SK-N-SH (cell line): ENCODE results near the gene S100A5. TPM values are rescaled to one million over a fixed set of nuclear protein-coding genes. Genes with fewer than 3 reads are reported as not detected.

Source experiments
- CTCF ChIA-PET: fragments of 300-600, 350-600 bp; formaldehyde crosslinking; extraction: SDS; loops from one replicate; lab custom pipeline; 2021; lab: Yijun Ruan, JAX
- POLR2A ChIA-PET: fragments of 350-600 bp; sonication (Branson Sonifier 250); formaldehyde crosslinking; extraction: SDS; loops from one replicate; lab custom pipeline; 2020; ENCODE audit warnings: antibody characterized with exemption, inconsistent platforms; lab: Yijun Ruan, JAX
- DNase-seq: peaks from one replicate; pipeline ENCODE4 v3.0.0; 2012
- H2AFZ ChIP-seq: fragments of 200-600 bp; sonication (generic); 2 replicates; pipeline ENCODE4 v1.8.1; 2016; ENCODE audit warnings: antibody characterized with exemption, mild to moderate bottlenecking, low read depth
- H3F3A ChIP-seq: fragments of 200-600 bp; sonication (generic); replicated peaks from 2 replicates; pipeline ENCODE3; 2016; ENCODE audit warnings: antibody characterized with exemption, mild to moderate bottlenecking; ENCODE audit not compliant: insufficient read depth
- H3K27ac ChIP-seq, 2 experiments: fragments of 200-500 bp in 1 of 2; fragments of 200-600 bp in 1 of 2; sonication (Bioruptor generic) in 1 of 2; sonication (generic), shearing (Covaris generic) in 1 of 2; 2 replicates each; pipeline versions ENCODE4 v1.5.1 to v1.6.1; 2014 to 2016; ENCODE audit warnings: low read depth in 2 of 2, inconsistent platforms in 1 of 2, low read length in 1 of 2, mild to moderate bottlenecking in 1 of 2, mixed read lengths in 1 of 2
- H3K27me3 ChIP-seq: fragments of 200-600 bp; sonication (generic), shearing (Covaris generic); 2 replicates; pipeline ENCODE4 v1.6.1; 2016; ENCODE audit warnings: mixed run types; ENCODE audit not compliant: insufficient read depth
- H3K36me3 ChIP-seq, 2 experiments: fragments of 200-500 bp in 1 of 2; fragments of 200-600 bp in 1 of 2; sonication (Bioruptor generic) in 1 of 2; sonication (generic) in 1 of 2; replicated peaks in 1 of 2; 2 replicates each; pipeline versions ENCODE3 to v1.5.1; 2014 to 2016; ENCODE audit warnings: low read length in 1 of 2, mild to moderate bottlenecking in 1 of 2; ENCODE audit not compliant: insufficient read depth in 2 of 2, control insufficient read depth in 1 of 2
- H3K4me1 ChIP-seq, 2 experiments: fragments of 200-500 bp in 1 of 2; fragments of 200-600 bp in 1 of 2; sonication (Bioruptor generic) in 1 of 2; sonication (generic), shearing (Covaris generic) in 1 of 2; 2 replicates each; pipeline versions ENCODE4 v1.5.1 to v1.6.1; 2014 to 2016; ENCODE audit warnings: low read depth in 1 of 2, low read length in 1 of 2, mixed run types in 1 of 2; ENCODE audit not compliant: insufficient read depth in 2 of 2, control insufficient read depth in 1 of 2
- H3K4me2 ChIP-seq: fragments of 200-600 bp; sonication (generic), shearing (Covaris generic); 2 replicates; pipeline ENCODE4 v1.6.1; 2017; ENCODE audit warnings: mixed run types
- H3K4me3 ChIP-seq, 2 experiments: fragments of 200-500 bp in 1 of 2; fragments of 200-600 bp in 1 of 2; sonication (Bioruptor generic) in 1 of 2; sonication (generic), shearing (Covaris generic) in 1 of 2; 2 replicates each; pipeline versions ENCODE4 v1.5.1 to v1.8.1; 2014 to 2016; ENCODE audit warnings: low read depth in 2 of 2, inconsistent platforms in 1 of 2, low read length in 1 of 2, mild to moderate bottlenecking in 1 of 2, mixed read lengths in 1 of 2, moderate library complexity in 1 of 2
- H3K79me2 ChIP-seq: fragments of 200-600 bp; sonication (generic); 2 replicates; pipeline ENCODE4 v1.8.1; 2017; ENCODE audit warnings: mild to moderate bottlenecking; ENCODE audit not compliant: insufficient read depth
- H3K9ac ChIP-seq: fragments of 200-600 bp; sonication (generic); 2 replicates; pipeline ENCODE4 v1.6.1; 2017; ENCODE audit warnings: mixed run types
- H3K9me2 ChIP-seq: fragments of 200-600 bp; sonication (generic); 2 replicates; pipeline ENCODE4 v1.6.1; 2017; ENCODE audit warnings: mixed run types
- H3K9me3 ChIP-seq: fragments of 200-600 bp; sonication (generic); 2 replicates; pipeline ENCODE4 v1.6.1; 2017; ENCODE audit warnings: mixed run types, mild to moderate bottlenecking, moderate library complexity
- H4K20me1 ChIP-seq: fragments of 200-600 bp; sonication (generic); 2 replicates; pipeline ENCODE4 v1.6.1; 2017; ENCODE audit warnings: mild to moderate bottlenecking, mixed run types; ENCODE audit not compliant: insufficient read depth
- ELF1 ChIP-seq: IDR thresholded peaks from 2 replicates; pipeline ENCODE4 v1.4.0; 2012
- MXI1 ChIP-seq: IDR thresholded peaks from 2 replicates; pipeline ENCODE4 v1.6.1; 2012; ENCODE audit warnings: mild to moderate bottlenecking, low read depth, low read length, improper control_type of control experiment
- RFX5 ChIP-seq: IDR thresholded peaks from 2 replicates; pipeline ENCODE4 v1.6.1; 2012; ENCODE audit warnings: mild to moderate bottlenecking, improper control_type of control experiment, low read length
- WGBS: methylation state at CpG from one replicate; pipeline ENCODE4 v1.1.6; 2017; ENCODE audit warnings: low lambda C conversion rate; 5-methylcytosine and 5-hydroxymethylcytosine counted together
- polyA plus RNA-seq, 3 experiments: library from polyadenylated mRNA; depleted of rRNA; stranded (reverse); fragments of >200 nt; gene quantifications; 2 replicates each; pipeline ENCODE4 v1.2.3, GENCODE V29; 2012
- TF ChIP-seq, protein P1 (sequence below): fragments of 200-600 bp; sonication (generic); IDR thresholded peaks from 2 replicates; pipeline ENCODE4 v1.6.1; 2017; ENCODE audit warnings: antibody characterized with exemption, mild to moderate bottlenecking, moderate library complexity

S100A5 gene
- polyA plus RNA-seq, 1 of the 3 experiments (the other 2 are of a cell fraction): 0.15 TPM

DNA sequence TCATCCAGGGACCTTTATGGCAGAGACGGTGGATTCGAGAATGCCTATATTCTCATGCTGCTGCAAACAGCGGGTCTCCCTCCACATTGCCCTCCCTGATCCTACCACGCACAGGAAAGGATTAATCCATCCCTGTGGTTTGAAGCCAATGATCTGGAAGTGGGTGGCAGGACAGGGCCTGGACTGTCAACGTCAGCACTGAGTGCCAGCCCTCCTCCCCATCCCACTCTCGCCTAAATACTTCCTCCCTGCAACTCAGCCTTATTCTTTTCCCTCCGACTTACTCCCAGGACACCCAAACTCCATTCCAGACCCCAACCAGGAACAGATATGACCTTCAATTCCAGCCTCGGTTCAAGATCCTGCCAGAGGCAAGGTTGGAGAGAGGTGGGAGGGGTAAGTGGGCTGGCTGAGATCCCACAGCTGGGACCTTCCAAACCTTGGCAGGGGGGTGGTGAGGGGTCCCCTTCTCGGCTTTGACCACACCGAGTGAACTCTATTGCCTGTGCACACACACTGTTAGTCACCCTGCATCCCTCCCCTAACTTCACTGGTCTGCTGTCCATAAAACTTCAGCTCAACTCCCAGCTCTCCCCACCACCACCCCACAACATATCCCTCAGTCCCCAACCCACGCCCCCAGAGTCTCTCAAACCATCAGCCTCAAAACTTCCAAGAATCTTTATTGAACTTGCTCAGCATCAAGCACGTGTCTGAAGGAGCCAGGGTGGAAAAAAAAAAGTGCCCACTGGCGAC, 2.4 kb upstream of the S100A5 start:
- Histone ChIP-seq H3K36me3 (no peaks in the 10 kb centered on the region), H3K27ac (no peak overlapping the region), H3K9me3 (no peaks in the 10 kb centered on the region), H3K4me1 (peaks cover 38 to 54% of the 10 kb centered on the region in 2 experiments; a peak in 3 of 4 replicates), H3K27me3 (no peaks in the 10 kb centered on the region), H3K9me2 (no peaks in the 10 kb centered on the region), H3K79me2 (no peaks in the 10 kb centered on the region), H2AFZ (no peak overlapping the region), H3K4me2 (no peak overlapping the region), H3K4me3 (no peak overlapping the region), H3K9ac (no peak overlapping the region), H3F3A (peaks cover 17% of the 10 kb centered on the region), H4K20me1 (no peaks in the 10 kb centered on the region)
- TF ChIP-seq ELF1 (no peak), RFX5 (no peak), MXI1 (no peak)
- TF ChIP-seq, protein P1, sequence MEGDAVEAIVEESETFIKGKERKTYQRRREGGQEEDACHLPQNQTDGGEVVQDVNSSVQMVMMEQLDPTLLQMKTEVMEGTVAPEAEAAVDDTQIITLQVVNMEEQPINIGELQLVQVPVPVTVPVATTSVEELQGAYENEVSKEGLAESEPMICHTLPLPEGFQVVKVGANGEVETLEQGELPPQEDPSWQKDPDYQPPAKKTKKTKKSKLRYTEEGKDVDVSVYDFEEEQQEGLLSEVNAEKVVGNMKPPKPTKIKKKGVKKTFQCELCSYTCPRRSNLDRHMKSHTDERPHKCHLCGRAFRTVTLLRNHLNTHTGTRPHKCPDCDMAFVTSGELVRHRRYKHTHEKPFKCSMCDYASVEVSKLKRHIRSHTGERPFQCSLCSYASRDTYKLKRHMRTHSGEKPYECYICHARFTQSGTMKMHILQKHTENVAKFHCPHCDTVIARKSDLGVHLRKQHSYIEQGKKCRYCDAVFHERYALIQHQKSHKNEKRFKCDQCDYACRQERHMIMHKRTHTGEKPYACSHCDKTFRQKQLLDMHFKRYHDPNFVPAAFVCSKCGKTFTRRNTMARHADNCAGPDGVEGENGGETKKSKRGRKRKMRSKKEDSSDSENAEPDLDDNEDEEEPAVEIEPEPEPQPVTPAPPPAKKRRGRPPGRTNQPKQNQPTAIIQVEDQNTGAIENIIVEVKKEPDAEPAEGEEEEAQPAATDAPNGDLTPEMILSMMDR: no peak
- no peak for DNase-seq
- POLR2A ChIA-PET: no interaction called here
- 87% methylated on average over 13 of the region's 13 CpGs for WGBS
- CTCF ChIA-PET: interaction anchor here (0.9 to 11.8 kb wide), 3 partner anchors 26 to 33 kb away, joined by 4 to 62 read pairs (median 20); no protein-coding TSS in a partner anchor

GRCh38 chr1:153541641-153542590, 1.2 kb upstream of the S100A5 start:
- H3K27ac ChIP-seq: no peak overlapping the region
- peaks cover 23% of the 10 kb centered on the region for H3F3A ChIP-seq
- POLR2A ChIA-PET: no interaction called here
- H3K4me3 ChIP-seq: no peak overlapping the region
- H3K36me3 ChIP-seq: no peaks in the 10 kb centered on the region
- no peak for DNase-seq
- H3K4me2 ChIP-seq: no peak overlapping the region
- no peaks in the 10 kb centered on the region for H3K27me3 ChIP-seq
- H3K9me2 ChIP-seq: no peaks in the 10 kb centered on the region
- H3K4me1 ChIP-seq: peaks cover 28 to 44% of the 10 kb centered on the region in 2 experiments; a peak in 3 of 4 replicates
- TF ChIP-seq, protein P1: no peak
- no peak overlapping the region for H3K9ac ChIP-seq
- CTCF ChIA-PET: interaction anchor here (0.6 to 1.7 kb wide), 3 partner anchors 9 to 31 kb away, joined by 3 to 6 read pairs (median 4); no protein-coding TSS in a partner anchor
- no peaks in the 10 kb centered on the region for H3K9me3 ChIP-seq
- no peak overlapping the region for H2AFZ ChIP-seq
- no peaks in the 10 kb centered on the region for H3K79me2 ChIP-seq
- no peaks in the 10 kb centered on the region for H4K20me1 ChIP-seq
- WGBS: 89% methylated on average over 13 of the region's 13 CpGs
